ENCODE measurements around the gene SHROOM3. TPM values are rescaled to one million over a fixed set of nuclear protein-coding genes. Genes with fewer than 3 reads are reported as not detected.

The SHROOM3 gene
- polyA plus RNA-seq, 2 of the 4 experiments (the other 2 are of a cell fraction) = 2.8 to 5.1 TPM

- H3K27ac ChIP-seq = no peak overlapping the region
- WGBS (ENCODE audit: missing lambda C conversion rate) = 86% methylated on average over 6 of the region's 6 CpGs
- DNase-seq (ENCODE audit: low read depth in 1 of 2, low spot score in 1 of 2) (no peak), ATAC-seq (no peak), FAIRE-seq (no peak)
- POLR2A ChIA-PET = no interaction called here
- CTCF ChIA-PET = no interaction called here
- TF ChIP-seq ZSCAN20 (CRISPR knock-in tag; IDR thresholded peaks at IDR 0.05) = no peak
- TF ChIP-seq KDM1A (IDR thresholded peaks at IDR 0.05; ENCODE audit: low read depth) = no peak
- TF ChIP-seq POLR2A (IDR thresholded peaks at IDR 0.05; ENCODE audit: low read length) = no peak
- no peak for TF ChIP-seq E2F6 (IDR thresholded peaks at IDR 0.05; ENCODE audit: borderline replicate concordance, low read depth)
- no peak for TF ChIP-seq EP300 (IDR thresholded peaks at IDR 0.05)
- no peak for TF ChIP-seq KDM5A (IDR thresholded peaks at IDR 0.05)
- no peak for TF ChIP-seq JUN (IDR thresholded peaks at IDR 0.05)
- TF ChIP-seq PBX3 (IDR thresholded peaks at IDR 0.05) = no peak
- TF ChIP-seq CBX2 (IDR thresholded peaks at IDR 0.05; ENCODE audit: borderline replicate concordance, low read depth) = no peak
- TF ChIP-seq ATOH8 (CRISPR knock-in tag; IDR thresholded peaks at IDR 0.05; ENCODE audit: low read depth) = no peak
- no peak for TF ChIP-seq SMC3 (IDR thresholded peaks at IDR 0.05)
- no peak for TF ChIP-seq SREBF2 (IDR thresholded peaks at IDR 0.05)
- TF ChIP-seq POLR2AphosphoS2 (conservative IDR thresholded peaks at IDR 0.05; ENCODE audit: low read length) = no peak
- no peak for TF ChIP-seq JUNB (IDR thresholded peaks at IDR 0.05)
- no peak for TF ChIP-seq ZNF302 (CRISPR knock-in tag; IDR thresholded peaks at IDR 0.05)
- no peak for TF ChIP-seq ESRRA (IDR thresholded peaks at IDR 0.05; ENCODE audit: borderline replicate concordance, low read length)
- H3K4me2 ChIP-seq = no peak overlapping the region
- H3K4me3 ChIP-seq = no peak overlapping the region
- no peaks in the 10 kb centered on the region for H3K4me1 ChIP-seq
- no peaks in the 10 kb centered on the region for H3K9me3 ChIP-seq
Measured at GRCh38 chr4:76605099-76605563, 170.1 kb downstream of the SHROOM3 start.

- ChIA-PET POLR2A (no interaction called here), CTCF (interaction anchor here (0.6 to 1.0 kb wide), 2 partner anchors 151 to 597 kb away, joined by 3 to 4 read pairs; no protein-coding TSS in a partner anchor)
- DNase-seq (ENCODE audit: low read depth in 1 of 2, low spot score in 1 of 2) (no peak), ATAC-seq (no peak), FAIRE-seq (no peak)
- Histone ChIP-seq H3K4me1 (peaks cover 14% of the 10 kb centered on the region; the same call in 2 of the 3 replicates), H3K27ac (no peak overlapping the region), H3K4me3 (no peak overlapping the region), H3K9me3 (no peaks in the 10 kb centered on the region), H3K4me2 (no peak overlapping the region)
- no peak for TF ChIP-seq JUNB (IDR thresholded peaks at IDR 0.05)
- 50% methylated on average over 1 of the region's 1 CpG for WGBS (ENCODE audit: missing lambda C conversion rate)
Measured at GRCh38 chr4:76606645-76607265, 171.7 kb downstream of the SHROOM3 start.

GRCh38 chr4:76607266-76607799 is 172.3 kb downstream of the SHROOM3 start:
- DNase-seq (ENCODE audit: low read depth in 1 of 2, low spot score in 1 of 2) (no peak), ATAC-seq (no peak), FAIRE-seq (no peak)
- POLR2A ChIA-PET = no interaction called here
- Histone ChIP-seq H3K4me3 (no peak overlapping the region), H3K27ac (no peak overlapping the region), H3K4me2 (no peak overlapping the region), H3K4me1 (peaks cover 19% of the 10 kb centered on the region; the same call in 2 of the 3 replicates), H3K9me3 (no peaks in the 10 kb centered on the region)
- CTCF ChIA-PET = interaction anchor here (0.6 to 1.0 kb wide), 2 partner anchors 151 to 596 kb away, joined by 3 to 4 read pairs; no protein-coding TSS in a partner anchor
- 66% methylated on average over 3 of the region's 3 CpGs for WGBS (ENCODE audit: missing lambda C conversion rate)
- TF ChIP-seq ELK1 (IDR thresholded peaks at IDR 0.05; ENCODE audit: low read depth, low read length) (no peak), CTCF (IDR thresholded peaks at IDR 0.05) (no peak), EHMT2 (IDR thresholded peaks at IDR 0.05; ENCODE audit: low read depth) (no peak), GATA3 (IDR thresholded peaks at IDR 0.05; ENCODE audit: borderline replicate concordance) (no peak), SMC3 (IDR thresholded peaks at IDR 0.05) (no peak), PBX3 (IDR thresholded peaks at IDR 0.05) (no peak), BCL3 (IDR thresholded peaks at IDR 0.05) (no peak), POLR2A (IDR thresholded peaks at IDR 0.05; ENCODE audit: low read length) (no peak), HOXB5 (CRISPR knock-in tag; IDR thresholded peaks at IDR 0.05) (no peak), HOXB13 (CRISPR knock-in tag; IDR thresholded peaks at IDR 0.05; ENCODE audit: low read depth) (no peak), NPAS2 (CRISPR knock-in tag; IDR thresholded peaks at IDR 0.05; ENCODE audit: borderline replicate concordance) (no peak), NR3C1 (IDR thresholded peaks at IDR 0.05) (no peak), RARB (CRISPR knock-in tag; IDR thresholded peaks at IDR 0.05) (no peak)
